NCI-H1417 treated with DMSO at 0.1 percent for 48 hours (cell line): ENCODE data around the gene FLVCR2.
"Not testable (repeated sequence)": the region's sequence is repeated elsewhere in the genome, so short reads cannot be mapped to it uniquely, and the experiment has no call there.

ENCODE experiments used
- DNase-seq: peaks from one replicate; lab custom pipeline; 2025; lab: John Stamatoyannopoulos, UW

Gene FLVCR2

DNA sequence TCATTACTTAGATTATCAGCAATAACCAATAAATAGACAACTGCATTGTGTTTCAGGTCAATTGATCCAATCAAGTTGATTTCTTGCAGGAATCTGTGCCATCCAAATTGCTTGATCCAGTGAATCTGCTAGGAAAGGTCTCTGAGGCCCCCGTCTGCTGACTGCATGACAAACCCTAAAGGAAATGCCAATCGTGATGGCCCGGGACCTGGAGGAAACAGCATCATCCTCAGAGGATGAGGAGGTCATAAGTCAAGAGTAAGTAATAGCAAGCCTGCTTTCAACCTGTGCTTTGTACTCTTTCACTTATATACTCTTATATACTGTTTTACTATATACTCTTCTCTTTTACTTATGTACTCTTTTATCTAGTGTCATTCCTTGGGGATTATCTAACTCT lies 84.5 kb downstream of the FLVCR2 start:
- DNase-seq, result no peak

DNA sequence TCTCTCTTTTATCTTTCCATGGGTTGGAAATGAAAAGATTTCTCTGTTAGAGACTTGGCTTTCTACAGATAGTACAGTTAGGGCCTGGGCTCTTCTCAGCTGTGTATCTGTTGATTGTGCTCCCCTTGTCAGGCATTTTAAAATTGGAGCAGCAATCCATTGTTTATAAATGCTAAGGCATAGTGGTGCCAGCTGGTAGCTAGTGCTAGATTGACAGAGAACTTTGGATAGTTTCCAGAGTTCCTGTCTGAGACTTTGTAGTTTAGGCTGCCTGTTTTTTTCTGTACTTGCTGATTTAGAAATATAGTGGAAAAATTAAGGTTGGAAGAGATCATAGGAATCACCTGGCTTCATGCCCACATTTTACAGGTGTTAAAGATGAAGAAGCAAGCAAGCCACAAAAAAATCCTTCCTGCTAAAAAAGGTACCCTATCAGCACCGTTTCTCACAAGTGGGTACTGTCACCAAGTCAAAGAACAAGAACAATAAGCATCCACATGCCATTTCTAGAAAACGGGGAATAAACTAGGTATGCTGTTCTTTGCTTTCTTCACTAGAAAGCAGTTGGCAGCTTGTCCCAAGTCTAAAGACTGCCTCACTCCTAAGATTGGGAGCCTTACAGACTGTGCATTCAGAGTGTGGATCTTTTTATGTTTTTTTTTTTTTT lies 88.8 kb downstream of the FLVCR2 start:
- no peak for DNase-seq

DNA sequence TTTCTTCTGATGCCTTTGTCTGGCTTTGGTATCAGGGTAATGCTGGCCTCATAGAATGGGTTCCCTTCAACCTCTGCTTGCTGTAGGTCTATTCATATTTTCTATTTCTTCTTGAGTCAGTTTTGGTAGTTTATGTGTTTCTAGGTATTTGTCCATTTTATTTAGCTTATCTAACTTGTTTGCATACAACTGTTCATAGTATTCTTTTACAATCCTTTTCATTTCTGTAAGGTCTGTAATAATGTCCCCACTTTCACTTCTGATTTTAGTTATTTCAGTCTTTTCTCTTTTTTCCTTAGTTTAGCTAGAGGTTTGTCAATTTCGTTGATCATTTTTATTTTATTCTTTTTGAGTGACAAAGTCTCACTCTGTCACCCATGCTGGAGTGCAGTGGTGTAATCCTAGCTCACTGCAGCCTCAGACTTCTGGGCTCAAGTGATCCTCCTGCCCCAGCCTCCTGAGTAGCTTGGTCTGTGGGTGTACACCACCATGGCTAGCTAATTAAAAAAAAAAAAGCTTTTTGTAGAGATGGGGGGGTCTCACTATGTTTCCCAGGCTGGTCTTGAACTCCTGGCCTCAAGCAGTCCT lies 94.3 kb downstream of the FLVCR2 start:
- DNase-seq, result no peak

- no peak for DNase-seq
These were observed 95.1 kb downstream of the FLVCR2 start for GRCh38 chr14:75673345-75674035.

DNA sequence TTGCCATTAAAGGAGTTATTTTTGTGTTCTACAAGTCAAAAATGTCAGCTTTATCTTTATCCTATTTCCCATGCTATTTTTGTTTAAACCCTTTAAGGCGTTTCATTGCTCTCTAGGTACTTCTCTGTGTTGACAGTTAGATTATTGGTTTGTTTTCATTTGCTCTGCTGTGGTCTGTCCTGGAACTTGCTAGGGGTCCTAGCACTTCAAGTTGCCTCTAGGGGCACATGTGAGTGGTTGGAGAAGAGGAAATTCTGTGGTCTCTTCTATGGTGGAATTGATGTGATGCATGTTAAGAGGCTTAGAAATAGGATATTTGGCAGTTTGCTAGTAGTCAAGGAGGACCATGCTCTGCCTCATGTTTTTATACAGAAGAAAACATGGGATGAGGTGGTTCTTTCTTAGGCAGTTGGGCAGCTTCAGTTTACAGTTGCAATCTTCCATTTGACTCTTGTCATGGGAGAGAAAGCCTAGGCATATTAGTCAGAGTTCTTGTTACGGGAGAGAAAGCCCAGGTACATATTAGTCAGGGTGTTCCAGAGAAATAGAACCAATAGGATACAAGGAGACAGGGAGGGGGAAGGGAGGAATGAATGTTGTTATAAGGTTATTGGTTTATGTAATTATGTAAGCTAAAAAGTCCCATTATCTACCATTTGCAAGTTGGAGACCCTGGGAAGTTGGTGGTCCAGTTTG lies 97.0 kb downstream of the FLVCR2 start:
- DNase-seq, result no peak

DNA sequence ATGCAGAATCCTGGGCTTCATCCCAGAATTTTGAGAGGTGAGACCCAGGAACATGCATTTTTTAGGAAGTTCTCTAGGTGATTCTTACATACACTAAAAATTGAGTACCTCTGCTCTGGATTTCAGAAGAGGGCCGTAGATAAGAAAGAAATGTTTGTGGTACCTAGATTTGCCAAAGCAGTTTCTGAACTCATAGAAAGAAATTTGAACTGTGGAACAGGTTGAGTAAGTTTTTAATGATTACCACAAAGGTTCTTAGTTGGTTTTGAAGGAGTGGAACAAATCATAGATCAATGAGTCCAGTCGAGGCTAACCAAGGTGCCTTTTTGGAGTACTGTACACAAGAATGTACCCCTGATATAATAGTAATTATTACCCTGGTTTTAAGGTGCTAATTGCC lies 107.5 kb downstream of the FLVCR2 start:
- DNase-seq, result no peak

GRCh38 chr14:75689012-75689411 lies 110.6 kb downstream of the FLVCR2 start:
- no peak for DNase-seq

- DNase-seq, result no peak
These were observed 111.6 kb downstream of the FLVCR2 start for GRCh38 chr14:75690010-75690409.

- not testable (repeated sequence) for DNase-seq
These were observed 116.6 kb downstream of the FLVCR2 start for GRCh38 chr14:75695025-75695424.

GRCh38 chr14:75697386-75697785 lies 119.0 kb downstream of the FLVCR2 start:
- DNase-seq, result no peak
